ENCODE data around the gene ZNF524. TPM values are rescaled to one million over a fixed set of nuclear protein-coding genes. Genes with fewer than 3 reads are reported as not detected.

The ZNF524 gene
- total RNA-seq, 1 donor from 2014 or later, result 29.8 TPM

Other genes starting within 250 kb of the ZNF524 start
- 0.24 TPM in 1 of 2 replicates, not detected in the other for gene COX6B2, start 245.6 kb upstream of the ZNF524 start, total RNA-seq
- not detected in 2 replicates for gene GARIN5B, start 237.0 kb upstream of the ZNF524 start, total RNA-seq
- gene IL11, start 229.8 kb upstream of the ZNF524 start, total RNA-seq, result 0.19 and 0.83 TPM in 2 replicates
- gene TMEM190, start 223.5 kb upstream of the ZNF524 start, total RNA-seq, result not detected in 2 replicates
- not detected in 2 replicates for gene TMEM238, start 216.0 kb upstream of the ZNF524 start, total RNA-seq
- gene RPL28, start 214.4 kb upstream of the ZNF524 start, total RNA-seq, result 321 and 447 TPM in 2 replicates
- 39.8 and 54.9 TPM in 2 replicates for gene UBE2S, start 192.5 kb upstream of the ZNF524 start, total RNA-seq
- gene SHISA7, start 157.0 kb upstream of the ZNF524 start, total RNA-seq, result not detected in 2 replicates
- 152 and 196 TPM in 2 replicates for gene ISOC2, start 138.6 kb upstream of the ZNF524 start, total RNA-seq
- gene C19orf85, start 135.5 kb upstream of the ZNF524 start, total RNA-seq, result not detected in 2 replicates
- gene ZNF628, start 123.7 kb upstream of the ZNF524 start, total RNA-seq, result 7.1 and 12.3 TPM in 2 replicates
- gene NAT14, start 115.1 kb upstream of the ZNF524 start, total RNA-seq, result 24.7 and 26.4 TPM in 2 replicates
- gene SSC5D, start 111.9 kb upstream of the ZNF524 start, total RNA-seq, result 1.2 and 2.1 TPM in 2 replicates
- gene SBK2, start 63.2 kb upstream of the ZNF524 start, total RNA-seq, result 39.9 and 84.5 TPM in 2 replicates
- gene SBK3, start 54.7 kb upstream of the ZNF524 start, total RNA-seq, result 1.4 and 5.1 TPM in 2 replicates
- 13.1 and 13.3 TPM in 2 replicates for gene ZNF579, start 19.4 kb upstream of the ZNF524 start, total RNA-seq
- gene FIZ1, start 771 bp upstream of the ZNF524 start, total RNA-seq, result 5.3 and 9.1 TPM in 2 replicates
- gene ZNF865, start 5.4 kb downstream of the ZNF524 start, total RNA-seq, result 2.9 and 3.5 TPM in 2 replicates
- gene ZNF784, start 24.3 kb downstream of the ZNF524 start, total RNA-seq, result 8.7 and 9.3 TPM in 2 replicates
- 10.2 and 14.7 TPM in 2 replicates for gene ZNF580, start 40.7 kb downstream of the ZNF524 start, total RNA-seq
- gene ZNF581, start 43.4 kb downstream of the ZNF524 start, total RNA-seq, result 11.4 and 13.2 TPM in 2 replicates
- 23.5 and 25.5 TPM in 2 replicates for gene CCDC106, start 47.9 kb downstream of the ZNF524 start, total RNA-seq
- 63.8 and 67.0 TPM in 2 replicates for gene U2AF2, start 54.7 kb downstream of the ZNF524 start, total RNA-seq
- 73.4 and 93.4 TPM in 2 replicates for gene EPN1, start 74.9 kb downstream of the ZNF524 start, total RNA-seq
- gene NLRP9, start 138.1 kb downstream of the ZNF524 start, total RNA-seq, result not detected in 2 replicates
- not detected in 2 replicates for gene RFPL4A, start 158.8 kb downstream of the ZNF524 start, total RNA-seq
- not detected in 2 replicates for gene RFPL4AL1, start 168.8 kb downstream of the ZNF524 start, total RNA-seq
- not detected in 2 replicates for gene NLRP11, start 231.7 kb downstream of the ZNF524 start, total RNA-seq
- gene NLRP4, start 236.3 kb downstream of the ZNF524 start, total RNA-seq, result not detected in 2 replicates